Esophagus squamous epithelium (tissue), 5 donors: ENCODE measurements around the gene XRCC2. TPM values are rescaled to one million over a fixed set of nuclear protein-coding genes. Genes with fewer than 3 reads are reported as not detected.
A peak's percentile ranks its signal among the peaks of the same experiment; 100 is the strongest.

Source experiments
- DNase-seq: peaks from one replicate; lab custom pipeline; 2025; lab: John Stamatoyannopoulos, UW
- H3K27ac ChIP-seq, 4 donors: fragments of 200-600 bp; sonication (generic); one replicate each; pipeline ENCODE4 v1.5.1; 2016 to 2019; ENCODE audit warnings: mild to moderate bottlenecking in 1 of 4
- H3K27me3 ChIP-seq, 4 donors: fragments of 200-600 bp; sonication (generic); 1 replicate in 3 of 4; 2 replicates in 1 of 4; pipeline versions ENCODE4 v1.5.1 to v1.6.0; 2017 to 2021; ENCODE audit warnings: antibody characterized with exemption in 1 of 4
- H3K36me3 ChIP-seq, 3 donors: fragments of 200-600 bp; sonication (generic); one replicate each; pipeline ENCODE4 v1.5.1; 2016 to 2019
- H3K4me1 ChIP-seq, 3 donors: fragments of 200-600 bp; sonication (generic); one replicate each; pipeline ENCODE4 v1.5.1; 2017 to 2019
- H3K4me3 ChIP-seq, 4 donors: fragments of 200-600 bp; sonication (generic); 1 replicate in 3 of 4; 2 replicates in 1 of 4; pipeline ENCODE4 v1.5.1; 2016 to 2019; ENCODE audit warnings: mild to moderate bottlenecking in 2 of 4, moderate library complexity in 1 of 4
- H3K9me3 ChIP-seq, 3 donors: fragments of 200-600 bp; sonication (generic); one replicate each; pipeline ENCODE4 v1.5.1; 2016 to 2019
- POLR2A ChIP-seq, 4 donors: fragments of 450-650 bp; IDR thresholded peaks; one replicate each; pipeline ENCODE4 v1.6.1; 2017; ENCODE audit warnings: antibody characterized with exemption in 4 of 4, mild to moderate bottlenecking in 4 of 4, moderate library complexity in 3 of 4
- WGBS, 2 donors: methylation state at CpG; one replicate each; pipeline ENCODE4 v1.1.5; 2018; 5-methylcytosine and 5-hydroxymethylcytosine counted together
- intact Hi-C: fragments of 100-400 bp; cut with DNase I; formaldehyde crosslinking; loops from one replicate; pipeline ENCODE4 v1.15.0; 2022
- total RNA-seq, 4 donors: library from RNA; depleted of rRNA; stranded (reverse); fragments of >200 nt; gene quantifications; one replicate each; pipeline ENCODE4 v1.1.0, GENCODE V29; 2016
- TF ChIP-seq, protein P1 (sequence below), 6 experiments: fragments of 450-650 bp in 4 of 6; fragments of 200-600 bp in 2 of 6; sonication (generic) in 2 of 6; IDR thresholded peaks; one replicate each; pipeline ENCODE4 v1.5.1; 2016 to 2019; ENCODE audit warnings: antibody characterized with exemption in 6 of 6, mild to moderate bottlenecking in 4 of 6, moderate library complexity in 4 of 6
- donor health status: DM: yes; HTN: yes; CAD: no.

XRCC2 gene
- total RNA-seq, 4 donors from 2014 or later: 1.5 to 5.5 (median 1.9) TPM

DNA sequence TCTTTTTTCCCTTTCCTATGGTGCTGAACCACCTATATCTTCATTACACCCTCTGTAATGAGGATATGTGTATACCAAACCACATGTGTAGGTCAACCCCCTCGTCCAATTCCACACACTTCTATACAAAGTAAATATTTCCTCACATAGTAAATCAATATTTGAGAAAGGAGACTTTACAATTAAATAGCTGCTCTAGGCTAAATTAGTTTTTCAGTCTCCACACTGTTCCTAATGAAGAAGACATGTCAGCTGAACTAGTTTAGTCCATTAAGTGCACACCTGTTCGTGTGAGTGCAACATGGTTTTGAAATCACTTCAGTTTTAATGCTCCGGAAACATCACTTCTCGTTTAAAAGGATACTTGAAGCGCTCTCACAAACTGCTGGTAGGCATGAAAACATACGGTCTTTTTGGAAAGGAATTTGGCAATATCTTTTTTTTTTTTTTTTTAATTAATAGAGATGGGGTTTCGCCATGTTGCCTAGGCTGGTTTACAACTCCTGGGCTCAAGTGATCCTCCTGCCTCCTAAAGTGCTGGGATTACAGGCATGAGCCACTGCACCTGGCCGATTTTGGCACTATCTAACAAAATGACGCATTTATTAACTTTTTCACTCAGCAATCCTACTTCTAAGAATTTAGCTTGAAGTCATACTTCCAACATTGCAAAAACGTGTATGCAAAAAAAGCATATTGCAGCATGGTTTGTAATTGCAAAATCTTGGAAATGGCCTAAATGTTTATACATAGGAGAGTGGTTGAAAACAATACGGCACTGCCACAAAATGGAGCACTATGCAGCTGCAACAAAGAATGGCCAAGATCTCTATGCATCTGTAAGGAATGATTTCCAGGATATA lies 2.1 kb upstream of the XRCC2 start:
- no peak for DNase-seq
- 74% methylated on average over 11 of the region's 11 CpGs for WGBS, 2 donors
- TF ChIP-seq, protein P1, sequence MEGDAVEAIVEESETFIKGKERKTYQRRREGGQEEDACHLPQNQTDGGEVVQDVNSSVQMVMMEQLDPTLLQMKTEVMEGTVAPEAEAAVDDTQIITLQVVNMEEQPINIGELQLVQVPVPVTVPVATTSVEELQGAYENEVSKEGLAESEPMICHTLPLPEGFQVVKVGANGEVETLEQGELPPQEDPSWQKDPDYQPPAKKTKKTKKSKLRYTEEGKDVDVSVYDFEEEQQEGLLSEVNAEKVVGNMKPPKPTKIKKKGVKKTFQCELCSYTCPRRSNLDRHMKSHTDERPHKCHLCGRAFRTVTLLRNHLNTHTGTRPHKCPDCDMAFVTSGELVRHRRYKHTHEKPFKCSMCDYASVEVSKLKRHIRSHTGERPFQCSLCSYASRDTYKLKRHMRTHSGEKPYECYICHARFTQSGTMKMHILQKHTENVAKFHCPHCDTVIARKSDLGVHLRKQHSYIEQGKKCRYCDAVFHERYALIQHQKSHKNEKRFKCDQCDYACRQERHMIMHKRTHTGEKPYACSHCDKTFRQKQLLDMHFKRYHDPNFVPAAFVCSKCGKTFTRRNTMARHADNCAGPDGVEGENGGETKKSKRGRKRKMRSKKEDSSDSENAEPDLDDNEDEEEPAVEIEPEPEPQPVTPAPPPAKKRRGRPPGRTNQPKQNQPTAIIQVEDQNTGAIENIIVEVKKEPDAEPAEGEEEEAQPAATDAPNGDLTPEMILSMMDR (IDR thresholded peaks at IDR 0.05): no peak
- TF ChIP-seq POLR2A (IDR thresholded peaks at IDR 0.05): no peak
- Histone ChIP-seq H3K27ac (no peak overlapping the region), H3K27me3 (no peaks in the 10 kb centered on the region), H3K9me3 (no peaks in the 10 kb centered on the region), H3K4me3 (no peak overlapping the region), H3K36me3 (no peaks in the 10 kb centered on the region), H3K4me1 (peaks cover 6 to 27% (median 7%) of the 10 kb centered on the region in 3 donors)
- intact Hi-C loops: no loop called here

DNA sequence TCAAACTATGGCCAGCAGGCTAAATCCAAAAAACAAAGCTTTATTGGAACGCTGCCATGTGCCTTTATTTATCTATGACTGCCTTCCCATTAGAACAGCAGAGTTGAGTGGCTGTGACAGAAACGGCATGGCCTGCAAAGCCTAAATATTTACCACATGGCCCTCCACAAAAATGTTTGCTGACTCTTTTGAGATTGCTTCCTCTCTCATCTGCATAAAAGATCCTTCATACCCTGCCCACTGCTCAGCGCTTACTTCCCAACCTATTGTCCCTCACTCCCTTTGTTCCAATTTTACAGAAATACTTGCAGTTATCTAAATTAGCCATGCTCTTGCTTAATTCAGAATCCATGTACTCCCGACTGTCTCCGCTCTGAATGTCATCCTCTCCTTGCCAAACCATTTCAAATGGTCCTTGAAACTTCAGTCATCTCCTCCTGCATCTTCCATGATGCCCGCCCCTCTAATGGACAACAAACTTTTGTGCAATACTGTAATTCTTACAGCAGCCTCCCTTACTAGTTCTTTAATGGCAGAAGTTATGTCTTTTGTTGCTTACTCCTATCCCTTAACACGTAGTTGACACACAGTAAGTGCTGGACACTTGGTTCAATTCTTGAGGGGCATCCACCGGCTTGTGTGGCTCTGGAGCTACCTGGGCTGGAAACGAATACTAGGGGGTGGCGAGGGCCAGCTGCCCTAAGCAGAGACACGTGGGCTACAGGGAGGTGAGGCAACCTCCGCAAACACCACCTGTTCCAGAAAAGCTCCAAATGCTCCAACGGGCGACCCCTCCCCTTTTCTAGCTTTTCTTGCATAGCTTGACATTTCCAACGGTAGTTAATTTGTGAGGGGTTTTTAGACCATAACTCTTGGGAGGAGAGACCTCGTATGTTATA lies 832 bp downstream of the XRCC2 start:
- no peaks in the 10 kb centered on the region for H3K36me3 ChIP-seq
- intact Hi-C loops: no loop called here
- 9% methylated on average over 14 to 16 of the region's 16 CpGs for WGBS, 2 donors
- H3K4me3 ChIP-seq: peak overlapping the region; percentile 69 to 87 (median 80)
- DNase-seq: no peak
- TF ChIP-seq, protein P1 (IDR thresholded peaks at IDR 0.05): no peak
- no peak for TF ChIP-seq POLR2A (IDR thresholded peaks at IDR 0.05)
- peak overlapping the region; percentile 75 to 88 (median 86) for H3K27ac ChIP-seq
- H3K27me3 ChIP-seq: no peaks in the 10 kb centered on the region
- H3K4me1 ChIP-seq: peaks cover 6 to 27% (median 7%) of the 10 kb centered on the region in 3 donors
- H3K9me3 ChIP-seq: no peaks in the 10 kb centered on the region

DNA sequence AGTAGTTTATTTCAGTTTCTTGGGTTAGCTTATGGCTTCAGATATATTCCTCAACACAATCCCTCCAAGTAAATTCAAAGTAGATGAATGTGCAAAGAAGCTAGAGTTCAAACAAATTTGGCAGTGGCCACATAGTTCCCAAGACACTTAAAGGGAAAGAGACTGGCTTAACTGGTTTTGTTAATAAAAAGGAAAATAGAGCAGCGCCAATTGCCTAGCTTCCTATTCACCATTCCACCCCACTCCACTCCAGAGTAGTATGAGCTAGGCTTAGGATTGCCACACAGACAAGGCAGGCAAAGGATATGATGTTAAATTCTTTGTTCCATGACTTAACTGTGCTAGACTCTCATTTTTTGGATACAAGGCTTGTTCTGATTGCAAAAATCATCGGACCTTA lies 2.0 kb downstream of the XRCC2 start:
- Histone ChIP-seq H3K4me3 (no peak overlapping the region), H3K4me1 (peaks cover 6 to 27% (median 7%) of the 10 kb centered on the region in 3 donors), H3K36me3 (no peaks in the 10 kb centered on the region), H3K9me3 (no peaks in the 10 kb centered on the region), H3K27me3 (no peaks in the 10 kb centered on the region), H3K27ac (no peak overlapping the region)
- 82 to 84% methylated on average over 2 of the region's 2 CpGs for WGBS, 2 donors
- no peak for DNase-seq
- TF ChIP-seq POLR2A (IDR thresholded peaks at IDR 0.05): no peak
- TF ChIP-seq, protein P1 (IDR thresholded peaks at IDR 0.05): no peak
- intact Hi-C loops: no loop called here

DNA sequence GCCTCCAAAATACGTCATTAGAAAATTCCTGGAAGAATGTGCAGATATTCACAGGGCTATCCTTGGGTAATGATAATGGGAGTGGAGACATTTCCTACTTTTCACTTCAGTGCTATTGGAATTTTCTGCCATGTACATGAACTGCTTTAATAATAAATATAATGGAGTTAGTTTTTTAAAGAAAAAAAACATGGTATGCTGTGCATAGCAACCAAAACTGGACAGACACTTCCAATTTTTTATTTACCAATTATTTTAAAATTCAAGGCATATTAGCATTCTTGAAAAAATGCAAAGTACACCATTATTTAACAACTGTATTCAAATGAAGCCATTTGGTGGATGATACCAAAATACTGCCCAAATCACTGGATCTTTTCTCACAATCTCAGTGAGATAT lies 3.3 kb downstream of the XRCC2 start:
- Histone ChIP-seq H3K4me1 (peaks cover 6 to 27% (median 7%) of the 10 kb centered on the region in 3 donors), H3K9me3 (no peaks in the 10 kb centered on the region), H3K36me3 (no peaks in the 10 kb centered on the region), H3K27me3 (no peaks in the 10 kb centered on the region), H3K4me3 (no peak overlapping the region), H3K27ac (no peak overlapping the region)
- intact Hi-C loops: no loop called here
- no peak for DNase-seq
- WGBS, 2 donors: 91 to 100% methylated on average over 1 of the region's 1 CpG
- TF ChIP-seq POLR2A (IDR thresholded peaks at IDR 0.05): no peak
- TF ChIP-seq, protein P1 (IDR thresholded peaks at IDR 0.05): no peak
